IPS DF 6.9 (cell line): ENCODE data around the gene DENND2D.
A peak's percentile ranks its signal among the peaks of the same experiment; 100 is the strongest.

Experiments used
- DNase-seq: peaks from one replicate; pipeline ENCODE4 v3.0.0-alpha.2; 2013; ENCODE audit warnings: low read depth, low spot score
- H3K27ac ChIP-seq: one replicate; pipeline ENCODE4 v1.5.1; 2013; ENCODE audit warnings: low read length, control low read depth
- H3K27me3 ChIP-seq: 2 replicates; pipeline ENCODE4 v1.6.1; 2013; ENCODE audit warnings: mild to moderate bottlenecking, low read length; ENCODE audit not compliant: control insufficient read depth, insufficient read depth
- H3K36me3 ChIP-seq: 2 replicates; pipeline ENCODE4 v1.6.1; 2013; ENCODE audit warnings: low read length; ENCODE audit not compliant: control insufficient read depth, insufficient read depth
- H3K4me1 ChIP-seq: 2 replicates; pipeline ENCODE4 v1.6.1; 2013; ENCODE audit warnings: low read length; ENCODE audit not compliant: control insufficient read depth, insufficient read depth
- H3K4me3 ChIP-seq: 2 replicates; pipeline ENCODE4 v1.5.1; 2013; ENCODE audit warnings: mild to moderate bottlenecking, low read length
- H3K9me3 ChIP-seq: 2 replicates; pipeline ENCODE4 v1.6.1; 2013; ENCODE audit warnings: low read length, inconsistent platforms; ENCODE audit not compliant: control insufficient read depth, insufficient read depth
- WGBS: extraction: QIAGEN DNeasy Blood & Tissue Kit; methylation state at CpG from one replicate; pipeline ENCODE4 v1.1.7; 2013; ENCODE audit warnings: mixed read lengths, missing lambda C conversion rate; ENCODE audit not compliant: insufficient read length, insufficient coverage; 5-methylcytosine and 5-hydroxymethylcytosine counted together

Gene DENND2D

GRCh38 chr1:111232134-111232533 is 31.7 kb upstream of the DENND2D start:
- no CpG with 5 or more reads among the region's 3 CpGs for WGBS
- H3K4me3 ChIP-seq, result no peak overlapping the region
- no peaks in the 10 kb centered on the region for H3K9me3 ChIP-seq
- no peak overlapping the region for H3K27ac ChIP-seq
- no peaks in the 10 kb centered on the region for H3K36me3 ChIP-seq
- DNase-seq, result no peak
- H3K27me3 ChIP-seq, result no peaks in the 10 kb centered on the region
- no peaks in the 10 kb centered on the region for H3K4me1 ChIP-seq

DNA sequence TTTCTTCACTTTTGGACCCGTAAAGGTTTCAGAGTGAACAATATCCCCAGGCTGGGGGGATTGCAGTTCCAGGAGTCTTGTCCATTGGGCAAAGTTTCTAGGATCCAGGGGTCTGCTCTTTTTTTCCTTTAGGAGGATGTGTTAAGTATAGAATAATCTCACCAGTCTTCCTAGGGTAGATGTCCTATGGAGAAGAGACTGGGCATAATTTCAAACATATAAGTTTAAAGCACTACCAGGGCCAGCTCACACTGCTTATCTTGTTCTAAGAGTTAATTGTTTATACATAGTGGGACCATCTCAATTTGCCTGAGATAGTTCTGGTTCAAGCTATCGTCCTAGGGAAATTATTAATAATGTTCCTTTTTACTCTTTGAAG is 28.3 kb upstream of the DENND2D start:
- Histone ChIP-seq H3K9me3 (no peaks in the 10 kb centered on the region), H3K4me1 (no peaks in the 10 kb centered on the region), H3K27me3 (no peaks in the 10 kb centered on the region), H3K36me3 (no peaks in the 10 kb centered on the region), H3K4me3 (no peak overlapping the region), H3K27ac (no peak overlapping the region)
- DNase-seq, result no peak
- WGBS, result no CpG with 5 or more reads among the region's 2 CpGs

DNA sequence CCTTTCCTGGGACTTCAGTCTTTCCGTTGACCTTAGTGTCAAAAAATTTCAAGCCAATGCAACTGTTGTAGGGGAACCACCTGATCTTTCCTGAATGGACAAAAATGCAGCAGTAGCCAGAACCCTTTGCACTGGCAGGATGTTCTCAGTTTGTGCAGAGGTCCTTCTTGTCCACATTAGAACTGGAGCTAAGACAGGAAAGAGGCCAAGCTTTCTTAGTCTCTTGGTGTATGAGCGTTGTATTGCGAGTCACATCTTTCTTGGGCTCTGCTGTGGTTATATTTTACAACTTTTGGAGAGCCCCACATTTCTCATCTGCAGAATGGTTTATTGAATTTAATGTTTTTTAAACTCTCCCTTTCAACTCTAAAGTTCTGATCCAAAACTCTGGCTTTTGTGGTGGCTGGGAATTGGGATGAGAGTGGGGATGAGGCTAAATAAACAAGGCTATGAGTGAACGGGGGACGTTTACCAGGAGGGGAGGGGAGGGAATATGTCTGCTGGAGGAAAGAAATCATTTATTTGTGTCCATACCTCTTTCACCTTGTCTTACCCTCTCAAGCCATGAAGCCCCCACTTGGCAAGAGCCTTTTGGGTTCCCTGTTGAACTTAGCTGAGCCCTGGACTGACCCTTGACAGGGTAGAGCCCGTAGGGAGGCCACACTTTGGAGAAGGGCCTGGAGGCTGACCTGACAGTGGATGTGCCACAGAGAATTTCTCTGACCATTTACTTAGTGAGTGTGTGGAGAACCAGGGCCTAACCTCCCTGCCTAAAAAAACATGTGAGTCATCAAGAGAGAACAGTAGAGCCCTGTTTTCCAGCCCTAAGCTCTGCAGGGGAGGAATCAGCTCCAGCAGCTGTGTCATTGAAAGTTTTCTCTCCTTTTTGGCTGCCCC is 27.7 kb upstream of the DENND2D start:
- Histone ChIP-seq H3K4me1 (no peaks in the 10 kb centered on the region), H3K4me3 (no peak overlapping the region), H3K9me3 (no peaks in the 10 kb centered on the region), H3K27me3 (no peaks in the 10 kb centered on the region), H3K27ac (no peak overlapping the region), H3K36me3 (no peaks in the 10 kb centered on the region)
- no peak for DNase-seq
- WGBS, result no CpG with 5 or more reads among the region's 6 CpGs

GRCh38 chr1:111227434-111227833 is 27.0 kb upstream of the DENND2D start, which contains the start of gene CHI3L2:
Gene CHI3L2 (plus strand): TSS chr1:111227713. CDS start chr1:111227730, 17 bp downstream.
- no peaks in the 10 kb centered on the region for H3K27me3 ChIP-seq
- no peaks in the 10 kb centered on the region for H3K36me3 ChIP-seq
- H3K9me3 ChIP-seq, result no peaks in the 10 kb centered on the region
- H3K4me3 ChIP-seq, result no peak within 1 kb of the TSS
- no CpG with 5 or more reads among the region's 3 CpGs for WGBS
- no peak for DNase-seq
- H3K27ac ChIP-seq, result no peak within 1 kb of the TSS
- no peaks in the 10 kb centered on the region for H3K4me1 ChIP-seq

GRCh38 chr1:111225717-111226400 is 25.4 kb upstream of the DENND2D start:
- H3K9me3 ChIP-seq, result no peaks in the 10 kb centered on the region
- no peak for DNase-seq
- H3K36me3 ChIP-seq, result no peaks in the 10 kb centered on the region
- no peak overlapping the region for H3K4me3 ChIP-seq
- H3K27me3 ChIP-seq, result no peaks in the 10 kb centered on the region
- WGBS, result no CpG with 5 or more reads among the region's 6 CpGs
- H3K4me1 ChIP-seq, result no peaks in the 10 kb centered on the region
- no peak overlapping the region for H3K27ac ChIP-seq

DNA sequence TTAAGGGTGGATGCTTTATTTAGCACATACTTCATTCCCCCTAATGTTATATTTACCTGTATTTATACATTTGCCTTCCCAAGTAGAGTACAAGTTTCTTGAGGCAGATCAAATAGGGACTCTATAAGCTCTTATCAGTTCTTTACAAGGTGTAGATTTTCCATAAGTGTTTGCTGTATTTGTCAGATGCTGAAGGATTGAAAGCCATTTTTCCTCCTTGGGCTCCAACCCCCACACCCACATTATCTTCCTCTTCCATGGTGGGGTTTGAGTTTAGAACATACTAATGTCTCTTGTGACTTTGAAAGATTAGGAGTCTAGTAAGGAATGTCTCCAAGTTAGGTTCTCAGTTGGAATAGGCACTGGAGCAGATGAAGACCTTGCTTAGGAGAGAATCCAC is 24.6 kb upstream of the DENND2D start:
- Histone ChIP-seq H3K27me3 (no peaks in the 10 kb centered on the region), H3K27ac (no peak overlapping the region), H3K36me3 (no peaks in the 10 kb centered on the region), H3K4me1 (no peaks in the 10 kb centered on the region), H3K9me3 (no peaks in the 10 kb centered on the region), H3K4me3 (no peak overlapping the region)
- no peak for DNase-seq

- no peaks in the 10 kb centered on the region for H3K9me3 ChIP-seq
- H3K27ac ChIP-seq, result no peak overlapping the region
- H3K4me3 ChIP-seq, result no peak overlapping the region
- no peaks in the 10 kb centered on the region for H3K36me3 ChIP-seq
- no CpG with 5 or more reads among the region's 6 CpGs for WGBS
- no peaks in the 10 kb centered on the region for H3K4me1 ChIP-seq
- H3K27me3 ChIP-seq, result no peaks in the 10 kb centered on the region
- no peak for DNase-seq
Observed at GRCh38 chr1:111223126-111223685, 22.8 kb upstream of the DENND2D start.

DNA sequence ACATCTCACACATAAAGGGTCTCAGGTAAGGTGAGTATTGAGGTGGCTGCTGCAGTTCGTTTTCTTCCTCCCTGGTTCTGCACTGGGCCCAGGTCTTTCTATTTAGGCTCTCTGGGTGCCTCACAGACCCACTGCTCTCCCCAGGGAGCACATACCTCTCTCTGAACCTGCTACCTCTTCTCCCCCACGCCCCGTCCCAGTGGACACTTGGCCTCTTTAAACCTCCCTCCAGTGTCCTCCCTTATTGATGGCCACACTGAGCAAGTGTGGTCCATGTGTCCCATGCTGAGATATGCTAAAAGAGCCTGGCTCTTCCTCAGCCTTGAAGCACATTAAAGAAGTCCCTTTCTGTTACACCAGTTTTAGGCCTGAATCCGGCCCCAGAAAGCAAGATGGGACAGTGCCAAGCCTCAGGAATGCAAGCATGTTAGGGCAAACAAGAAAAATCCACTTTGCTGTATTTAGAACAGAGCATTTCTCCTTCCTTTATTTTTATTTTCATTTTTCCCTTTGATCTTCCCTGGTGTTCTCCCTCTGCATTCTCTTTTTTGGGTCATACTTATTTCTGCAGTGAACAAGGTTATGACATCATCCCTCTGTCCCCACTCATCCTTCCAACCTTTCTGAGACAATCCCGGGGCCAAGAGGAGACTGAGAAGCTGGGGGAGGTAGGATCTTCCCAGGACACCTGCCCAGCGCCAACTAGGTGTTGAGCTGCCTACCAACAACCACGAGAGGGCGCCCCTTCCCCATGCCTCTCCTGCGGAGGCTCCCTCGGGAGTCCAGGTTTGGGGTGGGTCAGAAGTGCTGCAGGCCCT is 22.1 kb upstream of the DENND2D start:
- H3K9me3 ChIP-seq, result no peaks in the 10 kb centered on the region
- peak; percentile 64 for DNase-seq
- no peaks in the 10 kb centered on the region for H3K27me3 ChIP-seq
- H3K27ac ChIP-seq, result no peak overlapping the region
- H3K4me3 ChIP-seq, result no peak overlapping the region
- no peaks in the 10 kb centered on the region for H3K36me3 ChIP-seq
- WGBS, result no CpG with 5 or more reads among the region's 10 CpGs
- no peaks in the 10 kb centered on the region for H3K4me1 ChIP-seq

GRCh38 chr1:111221633-111222291 is 21.3 kb upstream of the DENND2D start:
- H3K4me3 ChIP-seq, result no peak overlapping the region
- H3K4me1 ChIP-seq, result no peaks in the 10 kb centered on the region
- no peak overlapping the region for H3K27ac ChIP-seq
- WGBS, result no CpG with 5 or more reads among the region's 5 CpGs
- no peaks in the 10 kb centered on the region for H3K36me3 ChIP-seq
- no peaks in the 10 kb centered on the region for H3K27me3 ChIP-seq
- no peak for DNase-seq
- H3K9me3 ChIP-seq, result no peaks in the 10 kb centered on the region

- no peaks in the 10 kb centered on the region for H3K36me3 ChIP-seq
- H3K4me3 ChIP-seq, result no peak overlapping the region
- no peak for DNase-seq
- H3K27me3 ChIP-seq, result no peaks in the 10 kb centered on the region
- H3K27ac ChIP-seq, result no peak overlapping the region
- no peaks in the 10 kb centered on the region for H3K9me3 ChIP-seq
- WGBS, result no CpG with 5 or more reads among the region's 2 CpGs
- H3K4me1 ChIP-seq, result no peaks in the 10 kb centered on the region
Observed at GRCh38 chr1:111221276-111221632, 20.8 kb upstream of the DENND2D start.
